Stimulated activated CD4-positive, alpha-beta T cell treated with anti-CD3 and anti-CD28 coated beads, Interleukin-4, amount 100 ng/mL, for 48 hours (primary cell): ENCODE data around the gene SMIM38.

Experiments used
- DNase-seq, 2 donors: peaks; one replicate each; pipeline ENCODE4 v3.0.0-alpha.2; 2020; ENCODE audit warnings: low read depth in 2 of 2

Gene SMIM38

DNA sequence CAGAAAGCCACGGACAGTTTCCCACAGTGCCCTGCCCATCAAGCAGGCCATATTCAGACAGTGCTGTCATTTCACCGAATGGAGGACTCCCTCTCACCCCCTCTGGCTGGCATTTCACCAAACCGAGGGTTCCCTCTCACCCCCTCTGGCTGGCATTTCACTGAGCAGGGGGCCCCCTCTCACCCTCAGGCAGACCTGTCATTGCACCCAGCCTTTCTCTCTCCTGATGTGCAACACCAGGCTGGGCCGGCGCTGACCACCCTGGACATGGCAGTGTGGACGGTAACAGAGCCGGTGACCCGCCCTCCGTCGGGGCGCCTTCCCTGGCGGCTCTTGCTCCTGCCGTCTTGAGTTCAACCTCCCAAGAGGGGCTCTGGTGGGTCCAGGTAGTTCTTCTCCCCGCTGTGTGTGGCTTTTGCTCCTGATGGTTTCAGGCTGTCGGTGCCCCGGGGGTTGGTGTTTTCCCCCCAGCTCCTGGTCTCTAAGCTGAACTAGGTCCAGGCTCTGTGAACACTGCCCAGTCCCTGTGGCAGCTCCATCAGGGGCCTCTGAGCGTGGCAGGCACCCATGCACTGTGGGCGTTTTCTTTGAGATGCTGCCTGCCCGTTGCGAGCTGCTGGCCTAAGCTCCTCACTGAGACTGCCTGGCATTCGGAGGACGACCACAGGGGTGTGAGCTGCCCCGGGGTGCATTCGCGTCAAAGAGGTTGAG, 46.9 kb downstream of the SMIM38 start:
- no peak for DNase-seq

GRCh38 chr11:69203381-69203780, 47.6 kb downstream of the SMIM38 start:
- DNase-seq: no peak

DNA sequence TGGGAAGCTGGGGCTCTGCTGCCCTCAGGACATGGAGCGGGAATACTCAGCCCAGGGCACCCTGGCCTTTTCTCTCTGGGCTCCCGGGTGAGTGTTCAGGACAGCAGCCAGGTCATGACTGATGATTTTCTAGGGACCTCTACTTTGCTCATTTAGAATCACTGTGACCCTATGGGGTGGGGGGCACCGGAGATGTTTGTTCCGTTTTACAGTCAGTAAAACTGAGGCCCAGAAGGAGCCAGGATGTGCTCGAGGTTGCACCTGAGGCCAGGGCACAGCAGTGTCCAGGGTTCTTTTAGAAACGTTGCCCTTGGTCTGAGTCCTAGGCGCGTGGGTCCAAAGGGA, 48.1 kb downstream of the SMIM38 start:
- DNase-seq: no peak

DNA sequence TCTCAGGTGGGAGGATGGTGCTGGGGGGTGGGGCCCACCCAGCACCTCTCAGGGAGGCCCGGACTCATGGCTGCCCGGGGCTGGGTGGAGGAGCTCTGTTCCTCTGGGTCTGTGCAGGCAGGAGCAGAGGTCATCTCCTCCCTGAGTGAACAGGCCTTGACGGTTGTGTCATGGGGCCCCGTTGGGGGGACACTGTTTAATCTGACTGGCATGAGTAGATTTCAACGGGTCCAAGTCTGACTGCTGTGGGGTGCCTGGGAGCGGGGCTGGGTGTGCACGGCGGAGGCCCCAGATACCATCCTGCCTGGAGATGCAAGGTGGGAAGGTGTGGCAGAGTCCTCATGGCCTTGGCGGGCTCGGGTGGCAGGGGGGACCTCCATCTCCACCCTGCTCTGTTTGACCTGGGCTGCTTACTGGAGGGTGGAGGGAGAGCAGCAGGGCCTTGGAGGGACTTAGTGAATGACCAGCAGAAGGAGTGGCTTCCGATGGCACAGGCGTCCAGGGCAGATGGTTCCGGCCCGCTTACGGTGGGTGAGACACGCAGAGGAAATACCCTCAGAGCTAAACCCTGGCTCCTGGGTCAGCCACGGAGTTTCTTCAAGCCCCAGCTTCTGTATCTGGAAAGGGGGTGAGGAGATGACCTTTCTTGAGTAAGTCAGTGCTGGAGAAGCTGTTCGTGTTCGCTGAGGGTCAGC, 48.7 kb downstream of the SMIM38 start:
- DNase-seq: no peak

GRCh38 chr11:69204941-69205742, 49.4 kb downstream of the SMIM38 start:
- no peak for DNase-seq
